Lung (tissue), 12 donors: ENCODE results near the gene FKRP. TPM values are rescaled to one million over a fixed set of nuclear protein-coding genes. Genes with fewer than 3 reads are reported as not detected.
"Not testable (repeated sequence)": the region's sequence is repeated elsewhere in the genome, so short reads cannot be mapped to it uniquely, and the experiment has no call there.

Source experiments
- ATAC-seq: fragments of 200-7000 bp; cut with Tn5 transposase; one replicate; pipeline ENCODE4 v1.9.1; 2020; ENCODE audit warnings: moderate number of reproducible peaks; ENCODE audit not compliant: insufficient read depth, low FRiP score
- DNase-seq, 3 donors: peaks; one replicate each; pipeline ENCODE4 v3.0.0-alpha.2; 2013 to 2017
- H3K27ac ChIP-seq, 2 donors: one replicate each; pipeline ENCODE4 v1.5.1; 2013; ENCODE audit warnings: mild to moderate bottlenecking in 2 of 2, moderate library complexity in 2 of 2, control low read depth in 1 of 2, inconsistent platforms in 1 of 2, low read depth in 1 of 2, low read length in 1 of 2
- H3K27me3 ChIP-seq, 3 donors: one replicate each; pipeline ENCODE4 v1.5.1; 2013; ENCODE audit warnings: low read length in 2 of 3; ENCODE audit not compliant: control insufficient read depth in 3 of 3, insufficient read depth in 3 of 3
- H3K36me3 ChIP-seq, 4 donors: one replicate each; pipeline ENCODE4 v1.5.1; 2013; ENCODE audit warnings: low read length in 4 of 4, mild to moderate bottlenecking in 1 of 4, moderate library complexity in 1 of 4; ENCODE audit not compliant: control insufficient read depth in 4 of 4, insufficient read depth in 4 of 4
- H3K4me1 ChIP-seq, 5 donors: one replicate each; pipeline ENCODE4 v1.5.1; 2013; ENCODE audit warnings: low read length in 5 of 5, mild to moderate bottlenecking in 2 of 5, moderate library complexity in 1 of 5; ENCODE audit not compliant: control insufficient read depth in 5 of 5, insufficient read depth in 5 of 5
- H3K4me3 ChIP-seq: one replicate; pipeline ENCODE4 v1.5.1; 2013; ENCODE audit warnings: mild to moderate bottlenecking, control low read depth, moderate library complexity
- H3K9ac ChIP-seq, 2 donors: one replicate each; pipeline ENCODE4 v1.5.1; 2013; ENCODE audit warnings: low read length in 2 of 2, control low read depth in 1 of 2; ENCODE audit not compliant: insufficient read depth in 1 of 2
- H3K9me3 ChIP-seq, 4 donors: one replicate each; pipeline ENCODE4 v1.5.1; 2013; ENCODE audit warnings: low read length in 3 of 4, mild to moderate bottlenecking in 1 of 4, moderate library complexity in 1 of 4; ENCODE audit not compliant: control insufficient read depth in 4 of 4, insufficient read depth in 3 of 4
- CTCF ChIP-seq: IDR thresholded peaks from 2 replicates; pipeline ENCODE4 v1.5.1; 2012; ENCODE audit warnings: mild to moderate bottlenecking; ENCODE audit errors: control extremely low read depth, extremely low read depth
- WGBS, 2 donors: extraction: QIAGEN DNeasy Blood & Tissue Kit; methylation state at CpG; one replicate each; pipeline ENCODE4 v1.1.7; 2013; 5-methylcytosine and 5-hydroxymethylcytosine counted together
- polyA plus RNA-seq, 2 donors: library from polyadenylated mRNA; stranded (reverse); fragments of 200-250 nt; gene quantifications; one replicate each; pipeline ENCODE4 v1.2.1, GENCODE V29; 2013
- total RNA-seq, 2 donors: library from RNA; depleted of rRNA in 1 of 2; stranded (reverse); fragments of >200 nt in 1 of 2; gene quantifications; one replicate each; pipeline ENCODE4 v1.2.1, GENCODE V29; 2014 to 2021
- donor health status: control.
- donor health status: control.
- donor health status: Bipolar disorder and iron deficiency.
- donor health status: healthy.
- donor health status: DM: yes; HTN: yes; CAD: no.

The FKRP gene
- total and polyA plus RNA-seq, 4 donors: 10.8 to 23.9 (median 15.2) TPM

GRCh38 chr19:46710687-46711086 lies 35.2 kb upstream of the FKRP start:
- WGBS, 2 donors: 80 to 85% methylated on average over 25 of the region's 25 CpGs
- TF ChIP-seq CTCF: no peak
- Histone ChIP-seq H3K27ac (no peak overlapping the region), H3K27me3 (no peaks in the 10 kb centered on the region), H3K9ac (no peak overlapping the region), H3K36me3 (peaks cover 2 to 24% (median 13%) of the 10 kb centered on the region in 4 donors), H3K4me3 (no peak overlapping the region), H3K9me3 (no peaks in the 10 kb centered on the region), H3K4me1 (peaks cover 2 to 17% (median 8%) of the 10 kb centered on the region in 5 donors)
- ATAC-seq (no peak), DNase-seq (no peak)

GRCh38 chr19:46712768-46713338 lies 33.0 kb upstream of the FKRP start:
- not testable (repeated sequence) for H3K9me3 ChIP-seq, H3K27ac ChIP-seq, H3K27me3 ChIP-seq, H3K4me3 ChIP-seq, H3K9ac ChIP-seq, DNase-seq, ATAC-seq
- Histone ChIP-seq H3K4me1 (peaks cover 3 to 22% (median 8%) of the 10 kb centered on the region in 5 donors), H3K36me3 (peaks cover 2 to 17% (median 6%) of the 10 kb centered on the region in 4 donors)
- WGBS, 2 donors: 80 to 90% methylated on average over 6 of the region's 6 CpGs

- TF ChIP-seq CTCF: no peak
- DNase-seq (peak; percentile 96 to 97 (median 96)), ATAC-seq (peak; percentile 85)
- Histone ChIP-seq H3K4me1 (peaks cover 3 to 23% (median 11%) of the 10 kb centered on the region in 5 donors), H3K9me3 (no peaks in the 10 kb centered on the region), H3K36me3 (peaks cover 0 to 14% (median 3%) of the 10 kb centered on the region in 4 donors), H3K9ac (peak overlapping the region in 1 of 2 donors; percentile 32), H3K27ac (peak overlapping the region; percentile 45 to 83), H3K27me3 (no peaks in the 10 kb centered on the region), H3K4me3 (peak overlapping the region; percentile 39)
- 0 to 1% methylated on average over 32 to 38 of the region's 39 CpGs for WGBS, 2 donors
These were observed 31.9 kb upstream of the FKRP start for GRCh38 chr19:46713781-46714443.

GRCh38 chr19:46714444-46715106 lies 31.3 kb upstream of the FKRP start:
- WGBS, 2 donors: 1 to 6% methylated on average over 10 to 12 of the region's 12 CpGs
- Histone ChIP-seq H3K36me3 (peaks cover 0 to 10% (median 3%) of the 10 kb centered on the region in 4 donors), H3K27ac (peak overlapping the region; percentile 81 to 89), H3K9me3 (no peaks in the 10 kb centered on the region), H3K4me3 (peak overlapping the region; percentile 51), H3K9ac (peak overlapping the region; percentile 63 to 88), H3K27me3 (no peaks in the 10 kb centered on the region), H3K4me1 (peaks cover 3 to 23% (median 11%) of the 10 kb centered on the region in 5 donors)
- DNase-seq: no peak
- peak; percentile 32 for ATAC-seq
- no peak for TF ChIP-seq CTCF
